Measurements from ENCODE around the gene MAP3K13. TPM values are rescaled to one million over a fixed set of nuclear protein-coding genes. Genes with fewer than 3 reads are reported as not detected.

MAP3K13 gene
- total RNA-seq, 1 donor from 2014 or later = 26.9 TPM

- H3K4me3 Mint-ChIP-seq (ENCODE audit: unreplicated experiment) = no peak overlapping the region
- no peak for DNase-seq (ENCODE audit: extremely low spot score, unreplicated experiment)
- TF ChIP-seq, protein P1, sequence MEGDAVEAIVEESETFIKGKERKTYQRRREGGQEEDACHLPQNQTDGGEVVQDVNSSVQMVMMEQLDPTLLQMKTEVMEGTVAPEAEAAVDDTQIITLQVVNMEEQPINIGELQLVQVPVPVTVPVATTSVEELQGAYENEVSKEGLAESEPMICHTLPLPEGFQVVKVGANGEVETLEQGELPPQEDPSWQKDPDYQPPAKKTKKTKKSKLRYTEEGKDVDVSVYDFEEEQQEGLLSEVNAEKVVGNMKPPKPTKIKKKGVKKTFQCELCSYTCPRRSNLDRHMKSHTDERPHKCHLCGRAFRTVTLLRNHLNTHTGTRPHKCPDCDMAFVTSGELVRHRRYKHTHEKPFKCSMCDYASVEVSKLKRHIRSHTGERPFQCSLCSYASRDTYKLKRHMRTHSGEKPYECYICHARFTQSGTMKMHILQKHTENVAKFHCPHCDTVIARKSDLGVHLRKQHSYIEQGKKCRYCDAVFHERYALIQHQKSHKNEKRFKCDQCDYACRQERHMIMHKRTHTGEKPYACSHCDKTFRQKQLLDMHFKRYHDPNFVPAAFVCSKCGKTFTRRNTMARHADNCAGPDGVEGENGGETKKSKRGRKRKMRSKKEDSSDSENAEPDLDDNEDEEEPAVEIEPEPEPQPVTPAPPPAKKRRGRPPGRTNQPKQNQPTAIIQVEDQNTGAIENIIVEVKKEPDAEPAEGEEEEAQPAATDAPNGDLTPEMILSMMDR (IDR thresholded peaks at IDR 0.05) = no peak
- H3K27ac Mint-ChIP-seq (ENCODE audit: unreplicated experiment) = no peak overlapping the region
- no peaks in the 10 kb centered on the region for H3K9me3 Mint-ChIP-seq (ENCODE audit: unreplicated experiment)
- no peaks in the 10 kb centered on the region for H3K27me3 Mint-ChIP-seq (ENCODE audit: unreplicated experiment)
- H3K36me3 Mint-ChIP-seq (ENCODE audit: unreplicated experiment) = no peaks in the 10 kb centered on the region
- peaks cover 24% of the 10 kb centered on the region for H3K4me1 Mint-ChIP-seq (ENCODE audit: unreplicated experiment)
Observed at GRCh38 chr3:185319801-185320200, 43.1 kb upstream of the MAP3K13 start.

DNA sequence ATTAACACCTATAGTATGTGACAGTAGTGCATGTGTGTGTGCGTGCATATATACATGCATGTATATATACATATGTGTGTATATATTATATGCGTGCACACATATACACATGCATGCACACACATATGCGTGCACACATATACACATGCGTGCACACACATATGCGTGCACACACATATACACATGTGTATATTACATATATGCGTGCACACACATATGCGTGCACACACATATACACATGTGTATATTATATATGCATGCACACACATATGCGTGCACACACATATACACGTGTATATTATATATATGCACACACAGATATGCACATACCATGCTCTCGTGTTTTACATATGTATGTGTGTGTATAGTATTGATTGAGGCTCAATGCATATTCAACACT, 42.0 kb upstream of the MAP3K13 start:
- no peaks in the 10 kb centered on the region for H3K36me3 Mint-ChIP-seq (ENCODE audit: unreplicated experiment)

DNA sequence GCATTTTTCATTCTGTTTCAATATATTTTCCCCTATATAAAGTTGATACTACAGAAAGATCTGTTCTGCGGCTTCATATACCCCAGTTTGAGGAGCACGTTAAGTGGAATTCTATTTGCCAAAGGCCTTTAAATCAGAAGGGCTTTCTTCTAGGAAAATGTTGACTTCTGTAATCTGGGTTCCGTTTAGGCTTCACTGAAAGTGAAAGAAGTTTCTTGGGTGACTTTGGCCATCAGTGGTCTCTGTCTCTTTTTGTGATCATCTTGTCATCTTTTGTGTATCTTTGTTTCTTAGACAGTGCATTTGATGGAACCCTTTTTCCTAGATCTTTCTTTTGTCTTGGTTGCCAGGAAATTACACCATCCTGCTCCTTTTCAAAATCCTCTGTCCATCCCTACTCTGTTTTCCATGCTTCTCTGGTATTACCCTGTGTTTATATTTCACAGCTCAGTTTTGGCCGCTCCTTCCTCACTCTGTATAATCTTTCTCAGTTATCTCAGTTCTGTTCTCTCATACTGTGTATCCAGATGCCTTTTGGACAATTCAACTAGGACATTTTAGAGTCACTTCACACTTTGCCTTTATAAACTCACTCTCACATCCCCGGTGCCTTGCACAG, 40.7 kb upstream of the MAP3K13 start:
- no peaks in the 10 kb centered on the region for H3K9me3 Mint-ChIP-seq (ENCODE audit: unreplicated experiment)
- H3K4me3 Mint-ChIP-seq (ENCODE audit: unreplicated experiment) = no peak overlapping the region

More for the DNA sequence above, 42.0 kb upstream of the MAP3K13 start:
- DNase-seq (ENCODE audit: extremely low spot score, unreplicated experiment) = no peak
- H3K27me3 Mint-ChIP-seq (ENCODE audit: unreplicated experiment) = no peaks in the 10 kb centered on the region
- no peak overlapping the region for H3K4me3 Mint-ChIP-seq (ENCODE audit: unreplicated experiment)
- H3K9me3 Mint-ChIP-seq (ENCODE audit: unreplicated experiment) = no peaks in the 10 kb centered on the region
- TF ChIP-seq, protein P1 (IDR thresholded peaks at IDR 0.05) = no peak
- no peak overlapping the region for H3K27ac Mint-ChIP-seq (ENCODE audit: unreplicated experiment)
- H3K4me1 Mint-ChIP-seq (ENCODE audit: unreplicated experiment) = peaks cover 24% of the 10 kb centered on the region

GRCh38 chr3:185325946-185326791, 36.8 kb upstream of the MAP3K13 start:
- H3K27ac Mint-ChIP-seq (ENCODE audit: unreplicated experiment) = no peak overlapping the region
- H3K9me3 Mint-ChIP-seq (ENCODE audit: unreplicated experiment) = no peaks in the 10 kb centered on the region
- no peaks in the 10 kb centered on the region for H3K36me3 Mint-ChIP-seq (ENCODE audit: unreplicated experiment)
- H3K4me1 Mint-ChIP-seq (ENCODE audit: unreplicated experiment) = no peaks in the 10 kb centered on the region
- H3K4me3 Mint-ChIP-seq (ENCODE audit: unreplicated experiment) = no peak overlapping the region
- DNase-seq (ENCODE audit: extremely low spot score, unreplicated experiment) = no peak
- TF ChIP-seq, protein P1 (IDR thresholded peaks at IDR 0.05) = no peak
- H3K27me3 Mint-ChIP-seq (ENCODE audit: unreplicated experiment) = no peaks in the 10 kb centered on the region

More for the DNA sequence above, 40.7 kb upstream of the MAP3K13 start:
- Mint-ChIP-seq H3K36me3 (ENCODE audit: unreplicated experiment) (no peaks in the 10 kb centered on the region), H3K27me3 (ENCODE audit: unreplicated experiment) (no peaks in the 10 kb centered on the region), H3K4me1 (ENCODE audit: unreplicated experiment) (peaks cover 15% of the 10 kb centered on the region), H3K27ac (ENCODE audit: unreplicated experiment) (no peak overlapping the region)
- no peak for DNase-seq (ENCODE audit: extremely low spot score, unreplicated experiment)
- TF ChIP-seq, protein P1 (IDR thresholded peaks at IDR 0.05) = no peak

GRCh38 chr3:185327062-185327461, 35.9 kb upstream of the MAP3K13 start:
- no peak overlapping the region for H3K4me3 Mint-ChIP-seq (ENCODE audit: unreplicated experiment)
- DNase-seq (ENCODE audit: extremely low spot score, unreplicated experiment) = no peak
- no peaks in the 10 kb centered on the region for H3K9me3 Mint-ChIP-seq (ENCODE audit: unreplicated experiment)
- no peaks in the 10 kb centered on the region for H3K36me3 Mint-ChIP-seq (ENCODE audit: unreplicated experiment)
- TF ChIP-seq, protein P1 (IDR thresholded peaks at IDR 0.05) = no peak
- no peak overlapping the region for H3K27ac Mint-ChIP-seq (ENCODE audit: unreplicated experiment)
- H3K4me1 Mint-ChIP-seq (ENCODE audit: unreplicated experiment) = peaks cover 4% of the 10 kb centered on the region
- no peaks in the 10 kb centered on the region for H3K27me3 Mint-ChIP-seq (ENCODE audit: unreplicated experiment)
